HG03520 (cell line): ENCODE measurements around the gene RGS19.

Experiments used
- ATAC-seq: cut with Tn5 transposase; IDR thresholded peaks from one replicate; pipeline ENCODE4 v1.9.1; 2021; ENCODE audit warnings: mild to moderate bottlenecking, moderate library complexity; ENCODE audit not compliant: unreplicated experiment

RGS19 gene

GRCh38 chr20:64065062-64065973 lies 14.0 kb downstream of the RGS19 start:
- no peak for ATAC-seq

- no peak for ATAC-seq
These were observed 15.1 kb downstream of the RGS19 start for GRCh38 chr20:64064145-64064698.

- ATAC-seq, result no peak
These were observed 15.8 kb downstream of the RGS19 start for GRCh38 chr20:64063389-64064144.

GRCh38 chr20:64062596-64063388 lies 16.5 kb downstream of the RGS19 start, which contains the start of gene TCEA2:
TCEA2 (plus strand) TSS chr20:64063198; CDS start chr20:64063313, 115 bp downstream.
- peak; percentile 82 for ATAC-seq

GRCh38 chr20:64062276-64062595 lies 17.1 kb downstream of the RGS19 start:
- no peak for ATAC-seq

- ATAC-seq, result no peak
These were observed 20.8 kb downstream of the RGS19 start for GRCh38 chr20:64058536-64058935.

GRCh38 chr20:64057628-64058498 lies 21.5 kb downstream of the RGS19 start:
- no peak for ATAC-seq

- ATAC-seq, result no peak
These were observed 22.3 kb downstream of the RGS19 start for GRCh38 chr20:64056889-64057627.

GRCh38 chr20:64056639-64056888 lies 22.8 kb downstream of the RGS19 start:
- ATAC-seq, result no peak

GRCh38 chr20:64055893-64056638 lies 23.3 kb downstream of the RGS19 start:
- ATAC-seq, result no peak

- no peak for ATAC-seq
These were observed 23.9 kb downstream of the RGS19 start for GRCh38 chr20:64055396-64055892.

- no peak for ATAC-seq
These were observed 25.3 kb downstream of the RGS19 start for GRCh38 chr20:64053841-64054661.

GRCh38 chr20:64052987-64053840 lies 26.1 kb downstream of the RGS19 start:
- no peak for ATAC-seq

GRCh38 chr20:64052326-64052722 lies 27.0 kb downstream of the RGS19 start:
- no peak for ATAC-seq

- ATAC-seq, result no peak
These were observed 27.6 kb downstream of the RGS19 start for GRCh38 chr20:64051561-64052325.

- no peak for ATAC-seq
These were observed 28.3 kb downstream of the RGS19 start for GRCh38 chr20:64051033-64051452.
